ENCODE data around the gene PDLIM5. TPM values are rescaled to one million over a fixed set of nuclear protein-coding genes. Genes with fewer than 3 reads are reported as not detected.
"Not testable (repeated sequence)": the region's sequence is repeated elsewhere in the genome, so short reads cannot be mapped to it uniquely, and the experiment has no call there.

Gene PDLIM5
- total RNA-seq, 1 experiment from 2014 or later: 158 TPM

GRCh38 chr4:94615451-94615850 is 163.7 kb downstream of the PDLIM5 start:
- ChIA-PET CTCF (interaction anchor here (1.1 to 2.1 kb wide), 2 partner anchors 209 to 510 kb away, joined by 3 to 6 read pairs; no protein-coding TSS in a partner anchor), POLR2A (no interaction called here)
- Mint-ChIP-seq H3K27ac (ENCODE audit: low read depth, unreplicated experiment) (no peak overlapping the region), H3K4me3 (ENCODE audit: unreplicated experiment) (no peak overlapping the region), H3K9me3 (ENCODE audit: unreplicated experiment) (no peaks in the 10 kb centered on the region), H3K36me3 (ENCODE audit: insufficient read depth, unreplicated experiment) (peaks cover 13% of the 10 kb centered on the region), H3K4me1 (ENCODE audit: insufficient read depth, unreplicated experiment) (peaks cover 4% of the 10 kb centered on the region), H3K27me3 (ENCODE audit: insufficient read depth, unreplicated experiment) (no peaks in the 10 kb centered on the region)
- intact Hi-C loops (cut with micrococcal nuclease): no loop called here
- DNase-seq (ENCODE audit: unreplicated experiment): no peak
- TF ChIP-seq CTCF (IDR thresholded peaks at IDR 0.05; ENCODE audit: unreplicated experiment): no peak
- BruUV-seq (replicated peaks): no TSS peak

- ChIA-PET POLR2A (interaction anchor here (0.5 to 1.2 kb wide), 6 partner anchors 10 to 508 kb away, joined by 3 to 4 read pairs (median 3); no protein-coding TSS in a partner anchor), CTCF (interaction anchor here (0.7 to 6.9 kb wide), 17 partner anchors 7 to 505 kb away, joined by 3 to 65 read pairs (median 3); no protein-coding TSS in a partner anchor)
- TF ChIP-seq CTCF (IDR thresholded peaks at IDR 0.05; ENCODE audit: unreplicated experiment): peak; percentile 69
- H3K27me3 Mint-ChIP-seq (ENCODE audit: insufficient read depth, unreplicated experiment): no peaks in the 10 kb centered on the region
- H3K4me1 Mint-ChIP-seq (ENCODE audit: insufficient read depth, unreplicated experiment): no peaks in the 10 kb centered on the region
- no peaks in the 10 kb centered on the region for H3K9me3 Mint-ChIP-seq (ENCODE audit: unreplicated experiment)
- intact Hi-C loops (cut with micrococcal nuclease): loop anchor here (1.0 to 5.0 kb wide), 3 partner anchors 111 to 504 kb away; no protein-coding TSS in a partner anchor
- peak; percentile 50 for DNase-seq (ENCODE audit: unreplicated experiment)
- BruUV-seq (replicated peaks): no TSS peak
- no peak overlapping the region for H3K27ac Mint-ChIP-seq (ENCODE audit: low read depth, unreplicated experiment)
- H3K36me3 Mint-ChIP-seq (ENCODE audit: insufficient read depth, unreplicated experiment): peaks cover 20% of the 10 kb centered on the region
- no peak overlapping the region for H3K4me3 Mint-ChIP-seq (ENCODE audit: unreplicated experiment)
These were observed 169.8 kb downstream of the PDLIM5 start for GRCh38 chr4:94621491-94622080.

GRCh38 chr4:94623126-94623911 is 171.6 kb downstream of the PDLIM5 start:
- Mint-ChIP-seq H3K27me3 (ENCODE audit: insufficient read depth, unreplicated experiment) (no peaks in the 10 kb centered on the region), H3K4me3 (ENCODE audit: unreplicated experiment) (no peak overlapping the region), H3K27ac (ENCODE audit: low read depth, unreplicated experiment) (peak overlapping the region; percentile 33), H3K36me3 (ENCODE audit: insufficient read depth, unreplicated experiment) (peaks cover 28% of the 10 kb centered on the region), H3K4me1 (ENCODE audit: insufficient read depth, unreplicated experiment) (no peaks in the 10 kb centered on the region), H3K9me3 (ENCODE audit: unreplicated experiment) (no peaks in the 10 kb centered on the region)
- ChIA-PET CTCF (interaction anchor here (0.5 to 6.9 kb wide), 12 partner anchors 12 to 503 kb away, joined by 3 to 65 read pairs (median 4); no protein-coding TSS in a partner anchor), POLR2A (interaction anchor here (1.5 to 1.9 kb wide), 2 partner anchors 465 to 469 kb away, joined by 3 to 5 read pairs; no protein-coding TSS in a partner anchor)
- intact Hi-C loops (cut with micrococcal nuclease): loop anchor here (5.0 kb wide), 1 partner anchor 109 kb away; no protein-coding TSS in a partner anchor
- no peak for TF ChIP-seq CTCF (IDR thresholded peaks at IDR 0.05; ENCODE audit: unreplicated experiment)
- no TSS peak for BruUV-seq (replicated peaks)
- no peak for DNase-seq (ENCODE audit: unreplicated experiment)

- ChIA-PET POLR2A (interaction anchor here (0.5 kb wide), 1 partner anchor 313 kb away, joined by 4 read pairs; no protein-coding TSS in a partner anchor), CTCF (interaction anchor here (0.8 to 1.6 kb wide), 3 partner anchors 8 to 498 kb away, joined by 3 read pairs; no protein-coding TSS in a partner anchor)
- Mint-ChIP-seq H3K27ac (ENCODE audit: low read depth, unreplicated experiment) (no peak overlapping the region), H3K4me3 (ENCODE audit: unreplicated experiment) (no peak overlapping the region), H3K27me3 (ENCODE audit: insufficient read depth, unreplicated experiment) (no peaks in the 10 kb centered on the region), H3K36me3 (ENCODE audit: insufficient read depth, unreplicated experiment) (peaks cover 28% of the 10 kb centered on the region), H3K4me1 (ENCODE audit: insufficient read depth, unreplicated experiment) (no peaks in the 10 kb centered on the region), H3K9me3 (ENCODE audit: unreplicated experiment) (no peaks in the 10 kb centered on the region)
- intact Hi-C loops (cut with micrococcal nuclease): no loop called here
- BruUV-seq (replicated peaks): no TSS peak
- TF ChIP-seq CTCF (IDR thresholded peaks at IDR 0.05; ENCODE audit: unreplicated experiment): no peak
- DNase-seq (ENCODE audit: unreplicated experiment): no peak
These were observed 175.2 kb downstream of the PDLIM5 start for GRCh38 chr4:94626942-94627341.

GRCh38 chr4:94629058-94629457 is 177.3 kb downstream of the PDLIM5 start:
- H3K27me3 Mint-ChIP-seq (ENCODE audit: insufficient read depth, unreplicated experiment); H3K27ac Mint-ChIP-seq (ENCODE audit: low read depth, unreplicated experiment); H3K4me1 Mint-ChIP-seq (ENCODE audit: insufficient read depth, unreplicated experiment); H3K4me3 Mint-ChIP-seq (ENCODE audit: unreplicated experiment); BruUV-seq (replicated peaks); intact Hi-C loops (cut with micrococcal nuclease); POLR2A ChIA-PET; DNase-seq (ENCODE audit: unreplicated experiment); H3K9me3 Mint-ChIP-seq (ENCODE audit: unreplicated experiment): not testable (repeated sequence)
- H3K36me3 Mint-ChIP-seq (ENCODE audit: insufficient read depth, unreplicated experiment): peaks cover 26% of the 10 kb centered on the region
- CTCF ChIA-PET: interaction anchor here (0.6 to 1.4 kb wide), 4 partner anchors 8 to 496 kb away, joined by 3 to 5 read pairs (median 4); partner anchors contain the start of gene BMPR1B

Data from MCF 10A (cell line).